NB4 (cell line): ENCODE results near the gene CDH4.

ENCODE experiments used
- DNase-seq: peaks from one replicate; pipeline ENCODE4 v3.0.0; 2010; ENCODE audit warnings: low read depth
- H3K4me3 ChIP-seq: one replicate; pipeline ENCODE4 v1.5.1; 2011; ENCODE audit warnings: mild to moderate bottlenecking, low read depth, low read length, moderate library complexity
- MYC ChIP-seq: IDR thresholded peaks from 2 replicates; pipeline ENCODE4 v1.6.1; 2011; ENCODE audit warnings: low read depth, low read length
- POLR2A ChIP-seq: IDR thresholded peaks from 2 replicates; pipeline ENCODE4 v1.6.1; 2011; ENCODE audit warnings: mild to moderate bottlenecking; ENCODE audit not compliant: insufficient read length; ENCODE audit errors: extremely low read depth
- TF ChIP-seq, protein P1 (sequence below): IDR thresholded peaks from 2 replicates; pipeline ENCODE4 v1.6.1; 2011; ENCODE audit warnings: low read depth, low read length
- TF ChIP-seq, protein P2 (sequence below): IDR thresholded peaks from one replicate; pipeline ENCODE4 v1.5.1; 2012; ENCODE audit warnings: low read depth, low read length

The CDH4 gene

DNA sequence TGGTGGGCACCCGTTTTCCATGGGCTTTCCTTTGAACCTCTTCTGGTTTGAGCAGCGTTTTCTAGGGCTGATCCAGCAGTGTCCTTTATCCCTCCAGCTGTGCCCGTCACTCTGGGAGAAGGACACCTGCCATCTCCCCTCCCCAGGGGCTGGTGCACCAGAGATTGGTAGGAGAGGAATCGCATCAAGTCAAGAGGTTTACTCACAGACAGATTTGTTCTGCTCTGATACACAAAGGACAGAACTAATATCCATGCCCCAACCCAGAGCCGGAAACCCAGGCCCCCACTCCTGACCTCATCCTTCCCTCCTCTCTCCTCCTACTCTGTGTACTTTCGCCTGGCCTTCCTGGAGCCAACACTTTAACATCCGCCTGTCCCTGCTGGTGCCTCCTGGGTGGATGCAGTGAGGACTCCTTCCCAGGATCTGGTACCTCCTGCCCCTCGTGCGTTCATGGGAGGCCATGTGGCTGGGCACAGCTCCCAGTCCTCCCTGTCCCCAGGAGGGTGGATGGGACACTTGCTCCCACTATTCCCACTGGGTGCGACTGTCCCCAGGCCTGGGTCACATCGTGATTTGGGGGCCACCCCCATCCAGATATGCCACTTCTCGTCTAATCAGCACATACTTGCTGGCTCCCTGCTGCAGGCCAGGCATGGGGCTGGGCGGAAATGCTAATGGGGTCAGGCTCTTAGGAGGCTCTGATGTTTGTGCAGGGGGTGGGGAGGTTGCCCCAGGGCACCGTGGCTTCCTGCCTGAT is 286.3 kb downstream of the CDH4 start:
- TF ChIP-seq, protein P1, sequence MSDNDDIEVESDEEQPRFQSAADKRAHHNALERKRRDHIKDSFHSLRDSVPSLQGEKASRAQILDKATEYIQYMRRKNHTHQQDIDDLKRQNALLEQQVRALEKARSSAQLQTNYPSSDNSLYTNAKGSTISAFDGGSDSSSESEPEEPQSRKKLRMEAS: no peak
- TF ChIP-seq POLR2A (no peak), MYC (no peak)
- TF ChIP-seq, protein P2, sequence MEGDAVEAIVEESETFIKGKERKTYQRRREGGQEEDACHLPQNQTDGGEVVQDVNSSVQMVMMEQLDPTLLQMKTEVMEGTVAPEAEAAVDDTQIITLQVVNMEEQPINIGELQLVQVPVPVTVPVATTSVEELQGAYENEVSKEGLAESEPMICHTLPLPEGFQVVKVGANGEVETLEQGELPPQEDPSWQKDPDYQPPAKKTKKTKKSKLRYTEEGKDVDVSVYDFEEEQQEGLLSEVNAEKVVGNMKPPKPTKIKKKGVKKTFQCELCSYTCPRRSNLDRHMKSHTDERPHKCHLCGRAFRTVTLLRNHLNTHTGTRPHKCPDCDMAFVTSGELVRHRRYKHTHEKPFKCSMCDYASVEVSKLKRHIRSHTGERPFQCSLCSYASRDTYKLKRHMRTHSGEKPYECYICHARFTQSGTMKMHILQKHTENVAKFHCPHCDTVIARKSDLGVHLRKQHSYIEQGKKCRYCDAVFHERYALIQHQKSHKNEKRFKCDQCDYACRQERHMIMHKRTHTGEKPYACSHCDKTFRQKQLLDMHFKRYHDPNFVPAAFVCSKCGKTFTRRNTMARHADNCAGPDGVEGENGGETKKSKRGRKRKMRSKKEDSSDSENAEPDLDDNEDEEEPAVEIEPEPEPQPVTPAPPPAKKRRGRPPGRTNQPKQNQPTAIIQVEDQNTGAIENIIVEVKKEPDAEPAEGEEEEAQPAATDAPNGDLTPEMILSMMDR: no peak
- DNase-seq: no peak
- H3K4me3 ChIP-seq: no peak overlapping the region

DNA sequence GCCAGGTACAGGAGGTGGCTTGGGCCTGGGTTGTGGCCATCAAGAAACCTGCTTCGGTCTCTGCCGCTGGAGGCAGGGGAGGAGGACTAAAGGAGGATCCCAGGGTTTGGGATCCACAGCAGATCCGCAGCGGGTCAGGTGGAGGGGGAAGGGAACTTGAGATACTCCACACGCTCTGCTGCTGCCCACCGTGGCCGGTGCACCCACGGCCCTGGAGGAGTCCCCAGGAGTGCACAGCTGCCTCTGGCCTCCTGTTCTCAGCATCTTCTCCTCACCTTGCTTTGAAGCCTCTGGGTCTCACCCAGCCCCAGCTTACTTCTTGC is 286.8 kb downstream of the CDH4 start:
- TF ChIP-seq, protein P2: no peak
- TF ChIP-seq MYC: no peak
- TF ChIP-seq, protein P1: no peak
- TF ChIP-seq POLR2A: no peak
- DNase-seq: no peak
- H3K4me3 ChIP-seq: no peak overlapping the region

DNA sequence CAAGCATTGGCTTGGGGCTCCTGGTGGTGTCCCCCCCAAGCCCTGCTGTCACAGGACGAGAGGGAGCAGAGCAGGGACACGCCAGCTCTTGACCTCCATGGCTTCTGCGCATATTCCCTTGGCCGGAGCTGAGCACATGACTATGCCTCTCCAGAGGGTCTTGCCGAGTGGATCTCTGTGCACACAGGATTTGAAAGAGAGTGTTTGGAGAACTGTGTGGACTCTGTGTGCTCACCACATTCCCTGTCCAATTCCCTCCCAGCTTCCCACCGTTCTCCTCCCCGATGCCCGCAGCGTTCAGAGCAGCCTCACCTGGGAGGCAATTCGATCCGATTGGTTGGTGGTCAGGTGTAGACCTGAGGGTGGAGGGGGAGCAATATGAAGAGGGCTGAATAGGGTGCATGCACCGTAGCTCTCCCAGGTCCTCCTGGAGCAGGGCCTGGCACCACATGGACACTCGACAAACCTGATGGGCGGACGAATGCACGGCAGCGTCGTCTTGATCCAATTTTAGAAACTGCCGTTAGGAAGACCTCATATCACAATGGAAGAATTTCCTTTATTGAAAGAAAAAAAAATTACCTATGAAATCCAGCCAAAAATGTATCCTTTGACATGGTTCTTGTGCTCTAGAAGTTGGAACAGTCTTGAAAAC is 287.8 kb downstream of the CDH4 start:
- no peak for DNase-seq
- TF ChIP-seq, protein P1: no peak
- TF ChIP-seq MYC (no peak), POLR2A (no peak)
- TF ChIP-seq, protein P2: no peak
- no peak overlapping the region for H3K4me3 ChIP-seq

DNA sequence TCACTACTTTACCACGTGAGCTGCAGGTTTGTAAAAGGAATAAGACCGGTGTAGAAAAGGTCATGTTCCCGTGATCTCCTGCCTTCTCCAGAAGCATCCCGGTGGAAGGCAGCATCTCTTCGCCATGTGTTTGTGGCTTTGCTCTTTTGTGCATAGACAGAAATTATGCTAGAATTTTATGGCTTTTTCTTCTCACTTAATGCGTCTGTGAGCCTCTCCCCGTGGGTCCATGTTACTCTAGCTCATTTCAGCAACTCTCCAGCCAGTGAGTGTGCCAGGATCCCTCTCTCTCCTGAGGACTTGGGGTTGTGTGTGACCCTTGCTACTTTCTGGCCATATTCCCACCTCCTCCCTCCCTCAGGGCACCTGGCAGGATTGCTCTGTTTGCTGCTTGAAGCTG is 289.5 kb downstream of the CDH4 start:
- H3K4me3 ChIP-seq: no peak overlapping the region
- no peak for DNase-seq
- TF ChIP-seq, protein P2: no peak

DNA sequence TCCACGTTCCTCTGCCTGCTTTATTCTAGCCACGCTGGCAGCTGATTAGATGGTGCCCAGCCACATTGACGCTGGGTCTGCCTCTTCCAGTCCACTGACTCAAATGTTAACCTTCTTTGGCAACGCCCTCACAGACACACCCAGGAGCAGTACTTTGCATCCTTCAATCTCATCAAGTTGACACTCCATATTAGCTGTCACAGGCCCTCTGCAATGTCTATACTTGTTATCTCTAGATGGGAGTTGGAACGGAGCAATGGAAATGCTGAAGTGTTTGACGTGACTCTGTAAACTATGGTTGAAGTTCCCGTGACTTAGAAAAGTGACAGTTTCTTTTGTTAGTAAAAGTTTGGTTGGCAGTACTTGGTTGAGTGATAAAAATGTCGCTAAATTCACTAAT is 291.0 kb downstream of the CDH4 start:
- TF ChIP-seq POLR2A (no peak), MYC (no peak)
- TF ChIP-seq, protein P1: no peak
- TF ChIP-seq, protein P2: no peak
- DNase-seq: no peak
- H3K4me3 ChIP-seq: no peak overlapping the region
